HG03097 (cell line): ENCODE data around the gene GNAS.
"Not testable (repeated sequence)": the region's sequence is repeated elsewhere in the genome, so short reads cannot be mapped to it uniquely, and the experiment has no call there.

Source experiments
- ATAC-seq: cut with Tn5 transposase; IDR thresholded peaks from one replicate; pipeline ENCODE4 v1.9.1; 2021; ENCODE audit not compliant: unreplicated experiment, low FRiP score

Gene GNAS

GRCh38 chr20:58852543-58853271 lies at the start of gene GNAS:
Gene GNAS (plus strand): TSS chr20:58852716.
- ATAC-seq, result no peak

GRCh38 chr20:58803533-58803932 lies 49.0 kb upstream of the GNAS start:
- no peak for ATAC-seq

- ATAC-seq, result no peak
Measured at GRCh38 chr20:58807801-58808200, 44.7 kb upstream of the GNAS start.

- ATAC-seq, result no peak
Measured at GRCh38 chr20:58808271-58809046, 44.1 kb upstream of the GNAS start.

- ATAC-seq, result no peak
Measured at GRCh38 chr20:58810116-58810878, 42.2 kb upstream of the GNAS start.

GRCh38 chr20:58810879-58811250 lies 41.7 kb upstream of the GNAS start:
- no peak for ATAC-seq

- ATAC-seq, result no peak
Measured at GRCh38 chr20:58811334-58811733, 41.2 kb upstream of the GNAS start.

GRCh38 chr20:58813369-58813768 lies 39.1 kb upstream of the GNAS start:
- no peak for ATAC-seq

GRCh38 chr20:58815448-58815847 lies 37.1 kb upstream of the GNAS start:
- no peak for ATAC-seq

GRCh38 chr20:58816051-58816450 lies 36.5 kb upstream of the GNAS start:
- ATAC-seq, result no peak

- ATAC-seq, result no peak
Measured at GRCh38 chr20:58816957-58817651, 35.4 kb upstream of the GNAS start.

- no peak for ATAC-seq
Measured at GRCh38 chr20:58817748-58818147, 34.8 kb upstream of the GNAS start.

- ATAC-seq, result no peak
Measured at GRCh38 chr20:58818586-58819285, 33.8 kb upstream of the GNAS start.

- ATAC-seq, result no peak
Measured at GRCh38 chr20:58819921-58820320, 32.6 kb upstream of the GNAS start.

GRCh38 chr20:58820515-58820914 lies 32.0 kb upstream of the GNAS start:
- not testable (repeated sequence) for ATAC-seq

- no peak for ATAC-seq
Measured at GRCh38 chr20:58822149-58822548, 30.4 kb upstream of the GNAS start.

GRCh38 chr20:58822748-58823730 lies 29.5 kb upstream of the GNAS start:
- no peak for ATAC-seq

- ATAC-seq, result no peak
Measured at GRCh38 chr20:58824843-58825242, 27.7 kb upstream of the GNAS start.

GRCh38 chr20:58825450-58825849 lies 27.1 kb upstream of the GNAS start:
- no peak for ATAC-seq
